GM21723 (cell line): ENCODE data around the gene KIRREL3.

Experiments
- ATAC-seq: cut with Tn5 transposase; IDR thresholded peaks from one replicate; pipeline ENCODE4 v1.9.1; 2021; ENCODE audit warnings: mild to moderate bottlenecking, moderate library complexity; ENCODE audit not compliant: unreplicated experiment

Gene KIRREL3

GRCh38 chr11:126683766-126684728 is 316.5 kb downstream of the KIRREL3 start:
- no peak for ATAC-seq

GRCh38 chr11:126682590-126682989 is 318.0 kb downstream of the KIRREL3 start:
- no peak for ATAC-seq

- no peak for ATAC-seq
Measured at GRCh38 chr11:126680700-126681099, 319.9 kb downstream of the KIRREL3 start.

- ATAC-seq = no peak
Measured at GRCh38 chr11:126680131-126680530, 320.4 kb downstream of the KIRREL3 start.

GRCh38 chr11:126679033-126679432 is 321.5 kb downstream of the KIRREL3 start:
- ATAC-seq = no peak

GRCh38 chr11:126676536-126676935 is 324.0 kb downstream of the KIRREL3 start:
- ATAC-seq = no peak

GRCh38 chr11:126673319-126673718 is 327.3 kb downstream of the KIRREL3 start:
- no peak for ATAC-seq

- ATAC-seq = no peak
Measured at GRCh38 chr11:126669416-126669815, 331.2 kb downstream of the KIRREL3 start.

- no peak for ATAC-seq
Measured at GRCh38 chr11:126664643-126665042, 335.9 kb downstream of the KIRREL3 start.

- ATAC-seq = no peak
Measured at GRCh38 chr11:126663749-126664592, 336.6 kb downstream of the KIRREL3 start.

- ATAC-seq = no peak
Measured at GRCh38 chr11:126662035-126662790, 338.4 kb downstream of the KIRREL3 start.

GRCh38 chr11:126660761-126661425 is 339.7 kb downstream of the KIRREL3 start:
- ATAC-seq = no peak

- no peak for ATAC-seq
Measured at GRCh38 chr11:126660321-126660720, 340.2 kb downstream of the KIRREL3 start.

- ATAC-seq = no peak
Measured at GRCh38 chr11:126658306-126659056, 342.1 kb downstream of the KIRREL3 start.

GRCh38 chr11:126655807-126656128 is 344.8 kb downstream of the KIRREL3 start:
- no peak for ATAC-seq

GRCh38 chr11:126654886-126655806 is 345.4 kb downstream of the KIRREL3 start:
- ATAC-seq = no peak

GRCh38 chr11:126653040-126653439 is 347.5 kb downstream of the KIRREL3 start:
- ATAC-seq = no peak

- ATAC-seq = no peak
Measured at GRCh38 chr11:126647735-126648134, 352.8 kb downstream of the KIRREL3 start.
